ENCODE results near the gene ANGPTL4.

DNA sequence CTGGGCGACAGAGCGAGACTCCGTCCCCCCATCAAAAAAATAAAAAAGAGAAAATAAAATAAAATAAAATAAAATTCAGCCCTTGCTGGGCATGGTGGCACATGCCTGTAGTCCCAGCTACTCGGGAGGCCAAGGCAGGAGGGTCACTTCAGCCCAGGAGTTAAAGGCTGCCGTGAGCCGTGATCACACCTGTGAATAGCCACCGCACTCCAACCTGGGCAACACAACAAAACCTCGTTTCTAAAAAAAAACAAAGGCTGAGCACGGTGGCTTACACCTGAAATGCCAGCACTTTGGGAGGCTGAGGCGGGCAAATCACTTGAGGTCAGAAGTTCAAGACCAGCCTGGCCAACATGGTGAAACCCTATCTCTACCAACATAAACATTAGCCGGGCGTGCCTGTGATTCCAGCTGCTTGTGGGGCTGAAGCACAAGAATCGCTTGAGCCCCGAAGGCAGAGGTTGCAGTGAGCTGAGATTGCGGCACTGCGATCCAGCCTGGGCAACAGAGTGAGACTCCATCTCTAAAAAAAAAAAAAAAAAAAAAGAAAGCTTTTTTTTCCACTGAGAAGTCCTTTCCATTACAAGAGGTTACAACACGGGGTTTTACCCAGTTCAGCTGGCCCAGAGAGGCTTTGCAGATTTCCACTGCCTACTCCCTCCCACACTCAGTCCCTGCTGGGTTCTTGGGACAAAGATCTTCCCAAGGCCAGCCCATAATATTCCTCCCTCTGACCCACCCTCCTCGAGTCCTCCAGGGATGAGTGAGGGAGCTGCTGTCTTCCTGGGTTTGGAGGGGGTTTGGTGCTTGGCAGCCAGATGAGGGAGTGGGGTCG lies 6.4 kb downstream of the ANGPTL4 start:
- TF ChIP-seq SUZ12 (IDR thresholded peaks at IDR 0.05; ENCODE audit: low read depth, low read length), result no peak
- no peak for TF ChIP-seq ZNF468 (CRISPR knock-in tag; IDR thresholded peaks at IDR 0.05)
- no peak for TF ChIP-seq YY1 (IDR thresholded peaks at IDR 0.05; ENCODE audit: insufficient read depth, insufficient replicate concordance, low read depth, low read length)
- TF ChIP-seq ADNP (CRISPR knock-in tag; IDR thresholded peaks at IDR 0.05), result no peak
- no peak for TF ChIP-seq ZBTB33 (CRISPR knock-in tag; IDR thresholded peaks at IDR 0.05)
- TF ChIP-seq IRF2 (CRISPR knock-in tag; IDR thresholded peaks at IDR 0.05), result no peak
- TF ChIP-seq SSRP1 (CRISPR knock-in tag; IDR thresholded peaks at IDR 0.05), result no peak
